Smooth muscle cell (in vitro differentiated cells): Measurements from ENCODE around the gene STXBP6. TPM values are rescaled to one million over a fixed set of nuclear protein-coding genes. Genes with fewer than 3 reads are reported as not detected.

Source experiments
- DNase-seq: peaks from one replicate; lab custom pipeline; 2025; ENCODE audit not compliant: unreplicated experiment; lab: John Stamatoyannopoulos, UW
- H2AFZ ChIP-seq: fragments of 200-600 bp; sonication (generic); 2 replicates; pipeline ENCODE4 v1.6.0; 2016; ENCODE audit warnings: antibody characterized with exemption, low read depth, mild to moderate bottlenecking
- H3F3A ChIP-seq: fragments of 200-600 bp; sonication (generic); 2 replicates; pipeline ENCODE4 v1.6.0; 2017; ENCODE audit warnings: antibody characterized with exemption, low read depth
- H3K27ac ChIP-seq: fragments of 200-600 bp; sonication (generic); 2 replicates; pipeline ENCODE4 v1.5.1; 2016; ENCODE audit warnings: low read depth, mild to moderate bottlenecking
- H3K27me3 ChIP-seq: fragments of 200-600 bp; sonication (generic); 2 replicates; pipeline ENCODE4 v1.6.1; 2016; ENCODE audit warnings: low read depth, mild to moderate bottlenecking
- H3K36me3 ChIP-seq: fragments of 200-600 bp; sonication (generic); 2 replicates; pipeline ENCODE4 v1.5.1; 2016; ENCODE audit warnings: low read depth
- H3K4me1 ChIP-seq: fragments of 200-600 bp; sonication (generic); 2 replicates; pipeline ENCODE4 v1.5.1; 2016; ENCODE audit warnings: low read depth
- H3K4me2 ChIP-seq: fragments of 200-600 bp; sonication (generic); 2 replicates; pipeline ENCODE4 v1.6.0; 2016; ENCODE audit warnings: mild to moderate bottlenecking
- H3K4me3 ChIP-seq: fragments of 200-600 bp; sonication (generic); 2 replicates; pipeline ENCODE4 v1.5.1; 2016; ENCODE audit warnings: mild to moderate bottlenecking
- H3K79me2 ChIP-seq: fragments of 200-600 bp; sonication (generic); 2 replicates; pipeline ENCODE4 v1.6.0; 2016; ENCODE audit warnings: low read depth, mild to moderate bottlenecking
- H3K9ac ChIP-seq: fragments of 200-600 bp; sonication (generic); 2 replicates; pipeline ENCODE4 v1.6.0; 2016; ENCODE audit warnings: low read depth
- H3K9me3 ChIP-seq: fragments of 200-600 bp; sonication (generic); replicated peaks from 2 replicates; pipeline ENCODE4 v1.5.1; 2016; ENCODE audit warnings: low read depth
- H4K20me1 ChIP-seq: fragments of 200-600 bp; sonication (generic); 2 replicates; pipeline ENCODE4 v1.6.0; 2016; ENCODE audit warnings: low read depth
- WGBS: methylation state at CpG from one replicate; pipeline ENCODE4 v1.1.7; 2016; ENCODE audit warnings: low lambda C conversion rate; 5-methylcytosine and 5-hydroxymethylcytosine counted together
- polyA plus RNA-seq: library from polyadenylated mRNA; unstranded; fragments of >200 nt; fragmentation: Nextera tagmentation; extraction: Ambion mirVana; gene quantifications from 2 replicates; pipeline ENCODE4 v1.2.1, GENCODE V29; 2016
- total RNA-seq: library from RNA; depleted of rRNA; stranded (reverse); fragments of >200 nt; gene quantifications from 2 replicates; pipeline ENCODE4 v1.2.3, GENCODE V29; 2014
- TF ChIP-seq, protein P1 (sequence below): fragments of 200-600 bp; sonication (generic); IDR thresholded peaks from 2 replicates; pipeline ENCODE4 v1.5.1; 2017; ENCODE audit warnings: borderline replicate concordance, mild to moderate bottlenecking, antibody characterized with exemption; ENCODE audit not compliant: insufficient read depth, poor library complexity, severe bottlenecking

The STXBP6 gene
- total and polyA plus RNA-seq, 2 experiments from 2014 or later: 144 to 170 TPM

DNA sequence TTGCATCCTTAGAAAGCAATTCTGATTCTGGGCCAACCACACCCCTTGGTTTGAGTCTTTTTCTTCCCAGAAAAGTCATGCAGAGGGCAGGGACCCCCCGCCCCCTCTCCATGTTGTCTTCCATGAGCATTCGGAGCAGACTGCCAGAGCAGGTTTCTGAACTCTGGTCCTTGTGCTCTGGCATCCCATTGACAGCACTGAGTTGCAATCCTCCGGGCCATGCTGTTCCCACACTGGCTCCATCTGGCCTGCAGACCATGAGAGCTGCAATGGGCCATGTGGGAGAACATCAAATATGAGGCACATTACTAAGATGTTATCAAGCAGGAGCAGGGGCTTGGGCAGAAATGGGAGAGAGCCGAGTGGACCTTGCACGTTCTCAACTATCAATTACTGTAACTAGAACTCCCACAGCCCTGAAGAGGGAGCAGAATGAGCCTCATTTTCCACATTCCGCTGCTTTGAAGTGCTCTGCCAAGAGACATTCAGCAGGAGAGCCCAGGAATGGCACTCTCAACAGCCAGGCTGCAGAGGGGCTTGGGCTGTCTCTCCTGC lies 157.4 kb downstream of the STXBP6 start:
- Histone ChIP-seq H4K20me1 (peaks cover 77% of the 10 kb centered on the region), H3K4me2 (no peak overlapping the region), H3K4me1 (peaks cover 13% of the 10 kb centered on the region), H3K9me3 (peaks cover 8% of the 10 kb centered on the region), H3K36me3 (peaks cover 6% of the 10 kb centered on the region), H3K9ac (no peak overlapping the region), H3F3A (no peaks in the 10 kb centered on the region), H3K27ac (no peak overlapping the region), H3K4me3 (no peak overlapping the region), H2AFZ (no peak overlapping the region), H3K79me2 (peaks cover 84% of the 10 kb centered on the region), H3K27me3 (no peaks in the 10 kb centered on the region)
- no peak for DNase-seq
- TF ChIP-seq, protein P1, sequence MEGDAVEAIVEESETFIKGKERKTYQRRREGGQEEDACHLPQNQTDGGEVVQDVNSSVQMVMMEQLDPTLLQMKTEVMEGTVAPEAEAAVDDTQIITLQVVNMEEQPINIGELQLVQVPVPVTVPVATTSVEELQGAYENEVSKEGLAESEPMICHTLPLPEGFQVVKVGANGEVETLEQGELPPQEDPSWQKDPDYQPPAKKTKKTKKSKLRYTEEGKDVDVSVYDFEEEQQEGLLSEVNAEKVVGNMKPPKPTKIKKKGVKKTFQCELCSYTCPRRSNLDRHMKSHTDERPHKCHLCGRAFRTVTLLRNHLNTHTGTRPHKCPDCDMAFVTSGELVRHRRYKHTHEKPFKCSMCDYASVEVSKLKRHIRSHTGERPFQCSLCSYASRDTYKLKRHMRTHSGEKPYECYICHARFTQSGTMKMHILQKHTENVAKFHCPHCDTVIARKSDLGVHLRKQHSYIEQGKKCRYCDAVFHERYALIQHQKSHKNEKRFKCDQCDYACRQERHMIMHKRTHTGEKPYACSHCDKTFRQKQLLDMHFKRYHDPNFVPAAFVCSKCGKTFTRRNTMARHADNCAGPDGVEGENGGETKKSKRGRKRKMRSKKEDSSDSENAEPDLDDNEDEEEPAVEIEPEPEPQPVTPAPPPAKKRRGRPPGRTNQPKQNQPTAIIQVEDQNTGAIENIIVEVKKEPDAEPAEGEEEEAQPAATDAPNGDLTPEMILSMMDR: no peak
- 53% methylated on average over 6 of the region's 6 CpGs for WGBS

- peaks cover 86% of the 10 kb centered on the region for H3K79me2 ChIP-seq
- TF ChIP-seq, protein P1: no peak
- no peak overlapping the region for H3K4me2 ChIP-seq
- H3K27ac ChIP-seq: no peak overlapping the region
- H3K9me3 ChIP-seq: peaks cover 8% of the 10 kb centered on the region
- no peaks in the 10 kb centered on the region for H3K27me3 ChIP-seq
- no peaks in the 10 kb centered on the region for H3F3A ChIP-seq
- H3K36me3 ChIP-seq: peaks cover 6% of the 10 kb centered on the region
- peaks cover 79% of the 10 kb centered on the region for H4K20me1 ChIP-seq
- H3K4me1 ChIP-seq: peaks cover 13% of the 10 kb centered on the region
- WGBS: 96% methylated on average over 1 of the region's 1 CpG
- H2AFZ ChIP-seq: no peak overlapping the region
- H3K9ac ChIP-seq: no peak overlapping the region
- H3K4me3 ChIP-seq: no peak overlapping the region
- no peak for DNase-seq
Measured at GRCh38 chr14:24891987-24892496, 157.9 kb downstream of the STXBP6 start.

DNA sequence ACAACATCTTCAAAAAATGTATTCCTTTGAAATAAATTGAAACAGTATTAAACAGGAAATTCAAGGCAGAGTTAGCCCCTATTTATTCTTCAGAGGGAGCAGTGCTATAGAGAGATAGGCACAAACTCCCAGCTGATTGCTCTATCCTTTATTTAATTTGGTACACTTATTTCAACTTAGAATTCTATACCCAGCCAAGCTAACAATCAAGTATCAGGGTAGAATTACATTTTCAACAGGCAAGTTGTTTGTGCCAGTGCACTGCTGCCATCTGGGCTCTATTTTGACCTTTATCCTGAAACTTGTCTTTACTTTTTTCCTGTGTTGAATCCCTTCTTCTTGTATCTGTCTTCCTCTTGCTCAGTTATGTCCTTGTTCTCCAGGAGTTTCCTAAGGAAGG lies 159.2 kb downstream of the STXBP6 start:
- no peak overlapping the region for H3K9ac ChIP-seq
- H3K27ac ChIP-seq: no peak overlapping the region
- H4K20me1 ChIP-seq: peaks cover 79% of the 10 kb centered on the region
- peaks cover 86% of the 10 kb centered on the region for H3K79me2 ChIP-seq
- no peak overlapping the region for H3K4me2 ChIP-seq
- peaks cover 12% of the 10 kb centered on the region for H3K4me1 ChIP-seq
- H3K9me3 ChIP-seq: peaks cover 8% of the 10 kb centered on the region
- TF ChIP-seq, protein P1: no peak
- H2AFZ ChIP-seq: no peak overlapping the region
- no peaks in the 10 kb centered on the region for H3F3A ChIP-seq
- H3K27me3 ChIP-seq: no peaks in the 10 kb centered on the region
- H3K36me3 ChIP-seq: peaks cover 6% of the 10 kb centered on the region
- no peak overlapping the region for H3K4me3 ChIP-seq
- no peak for DNase-seq

DNA sequence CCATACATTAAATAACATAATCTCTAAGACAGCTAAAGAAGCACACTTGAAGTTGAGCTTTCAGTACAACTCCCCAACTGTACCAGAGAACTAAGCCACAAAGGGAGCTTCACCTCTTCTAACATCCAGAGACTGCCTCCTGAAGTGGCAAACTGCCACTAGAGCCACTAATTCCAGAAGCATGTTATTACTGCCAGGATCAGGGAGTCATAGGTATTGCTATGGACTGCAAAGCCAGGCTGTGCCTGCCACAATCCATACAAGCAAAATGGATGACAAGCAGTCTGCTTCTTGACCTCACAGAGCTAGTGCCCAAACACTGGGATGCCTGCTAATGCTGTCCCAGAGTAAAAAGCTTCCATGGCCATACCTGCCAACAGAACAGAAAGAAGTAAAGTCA lies 160.1 kb downstream of the STXBP6 start:
- Histone ChIP-seq H3K27me3 (no peaks in the 10 kb centered on the region), H3K4me1 (peaks cover 3% of the 10 kb centered on the region), H3K4me3 (no peak overlapping the region), H4K20me1 (peaks cover 79% of the 10 kb centered on the region), H3F3A (no peaks in the 10 kb centered on the region), H3K36me3 (peaks cover 6% of the 10 kb centered on the region), H3K9me3 (peaks cover 8% of the 10 kb centered on the region), H3K79me2 (peaks cover 86% of the 10 kb centered on the region), H3K4me2 (no peak overlapping the region), H3K27ac (no peak overlapping the region), H3K9ac (no peak overlapping the region), H2AFZ (no peak overlapping the region)
- DNase-seq: no peak
- TF ChIP-seq, protein P1: no peak
